GM18507 (cell line): ENCODE results near the gene RPS6KB2.
A peak's percentile ranks its signal among the peaks of the same experiment; 100 is the strongest.

Experiments used
- DNase-seq: peaks from one replicate; pipeline ENCODE4 v3.0.0; 2011; ENCODE audit warnings: low read depth; ENCODE audit not compliant: insufficient read length; ENCODE audit errors: extremely low spot score
- FAIRE-seq: peaks from 2 replicates; lab custom pipeline; 2011; peaks lifted over from hg19 to GRCh38; lab: Jason Lieb, UNC

RPS6KB2 gene

GRCh38 chr11:67482275-67482826 lies 54.1 kb downstream of the RPS6KB2 start:
- no peak for DNase-seq
- FAIRE-seq, result no peak

GRCh38 chr11:67482827-67483798 lies 54.8 kb downstream of the RPS6KB2 start, which contains the start of gene AIP:
TSS of gene AIP (plus strand) at chr11:67483026. CDS start at chr11:67483159, 133 bp downstream.
- DNase-seq (peak; percentile 88), FAIRE-seq (peak; percentile 96)

GRCh38 chr11:67483831-67484665 lies 55.8 kb downstream of the RPS6KB2 start:
- no peak for DNase-seq
- peak; percentile 45 for FAIRE-seq

- FAIRE-seq (peak; percentile 95), DNase-seq (no peak)
Measured at GRCh38 chr11:67484847-67485311, 56.6 kb downstream of the RPS6KB2 start.
